PC-3 (cell line): Measurements from ENCODE around the gene PRMT3. TPM values are rescaled to one million over a fixed set of nuclear protein-coding genes. Genes with fewer than 3 reads are reported as not detected.

Experiments
- ATAC-seq: fragments of 200-7000 bp; cut with Tn5 transposase; 2 replicates; pipeline ENCODE4 v1.9.1; 2020; ENCODE audit warnings: mild to moderate bottlenecking, moderate library complexity
- BruUV-seq: library from RNA; stranded (reverse); fragments of 400-500 nt; replicated peaks from 2 replicates; lab custom pipeline; 2021; lab: Mats Ljungman, UMichigan
- CTCF ChIA-PET: fragments of 300-600 bp; sonication (Branson Sonifier 250); formaldehyde crosslinking; loops from one replicate; lab custom pipeline; 2022; ENCODE audit warnings: antibody characterized with exemption; lab: Charles Lee
- POLR2A ChIA-PET: fragments of 300-600 bp; sonication (Branson Sonifier 250); formaldehyde crosslinking; loops from one replicate; lab custom pipeline; 2022; ENCODE audit warnings: antibody characterized with exemption; ENCODE audit not compliant: unreplicated experiment; lab: Charles Lee
- DNase-seq: peaks from one replicate; pipeline ENCODE4 v3.0.0-alpha.2; 2015
- H2AFZ ChIP-seq: fragments of 300-600 bp; sonication (generic); 2 replicates; pipeline ENCODE4 v1.6.0; 2016; ENCODE audit warnings: antibody characterized with exemption, low read length
- H3F3A ChIP-seq: fragments of 300-600 bp; sonication (generic); one replicate; pipeline ENCODE4 v1.6.0; 2017; ENCODE audit warnings: antibody characterized with exemption, low read length, control low read depth, mild to moderate bottlenecking; ENCODE audit not compliant: unreplicated experiment
- H3K27ac ChIP-seq: fragments of 300-600 bp; sonication (generic); 2 replicates; pipeline ENCODE4 v1.5.1; 2016; ENCODE audit warnings: mild to moderate bottlenecking, low read length
- H3K27me3 ChIP-seq: fragments of 300-600 bp; sonication (generic); 2 replicates; pipeline ENCODE4 v1.6.1; 2016; ENCODE audit warnings: low read length, mixed read lengths
- H3K36me3 ChIP-seq: fragments of 300-600 bp; sonication (generic); 2 replicates; pipeline ENCODE4 v1.6.1; 2016; ENCODE audit warnings: low read depth, mixed run types, low read length, mixed read lengths
- H3K4me1 ChIP-seq: fragments of 300-600 bp; sonication (generic); 2 replicates; pipeline ENCODE4 v1.5.1; 2016; ENCODE audit warnings: low read length; ENCODE audit not compliant: insufficient read depth
- H3K4me2 ChIP-seq: fragments of 300-600 bp; sonication (generic); 2 replicates; pipeline ENCODE4 v1.6.0; 2016; ENCODE audit warnings: low read length
- H3K4me3 ChIP-seq: fragments of 300-600 bp; sonication (generic); 2 replicates; pipeline ENCODE4 v1.5.1; 2016; ENCODE audit warnings: mild to moderate bottlenecking, low read length, mixed read lengths
- H3K79me2 ChIP-seq: fragments of 300-600 bp; sonication (generic); 2 replicates; pipeline ENCODE4 v1.6.1; 2017; ENCODE audit warnings: low read length, mixed read lengths
- H3K9ac ChIP-seq: fragments of 300-600 bp; sonication (generic); 2 replicates; pipeline ENCODE4 v1.6.0; 2016; ENCODE audit warnings: mild to moderate bottlenecking, low read length
- H3K9me2 ChIP-seq: fragments of 300-600 bp; sonication (generic); replicated peaks from 2 replicates; pipeline ENCODE4 v1.6.1; 2016; ENCODE audit warnings: mixed run types, low read length, mixed read lengths
- H3K9me3 ChIP-seq: fragments of 300-600 bp; sonication (generic); 2 replicates; pipeline ENCODE4 v1.6.1; 2016; ENCODE audit warnings: low read length, mixed read lengths
- H4K20me1 ChIP-seq: fragments of 300-600 bp; sonication (generic); 2 replicates; pipeline ENCODE4 v1.6.1; 2016; ENCODE audit warnings: low read length, mixed read lengths
- EZH2 ChIP-seq: fragments of 300-600 bp; sonication (generic); IDR thresholded peaks from one replicate; pipeline ENCODE4 v1.6.1; 2017; ENCODE audit warnings: antibody characterized with exemption, mild to moderate bottlenecking, low read length; ENCODE audit not compliant: unreplicated experiment
- EZH2phosphoT487 ChIP-seq: fragments of 300-600 bp; sonication (generic); IDR thresholded peaks from 2 replicates; pipeline ENCODE4 v1.6.1; 2018; ENCODE audit warnings: mild to moderate bottlenecking, antibody characterized with exemption, low read length, borderline replicate concordance
- intact Hi-C: fragments of 100-400 bp; cut with micrococcal nuclease; formaldehyde crosslinking; loops from 2 replicates; pipeline ENCODE4 v1.9.0; 2023
- total RNA-seq: library from RNA; depleted of rRNA; stranded (reverse); fragments of >200 nt; gene quantifications from 2 replicates; pipeline ENCODE4 v1.2.3, GENCODE V29; 2014
- TF ChIP-seq, protein P1 (sequence below): fragments of 300-600 bp; sonication (generic); conservative IDR thresholded peaks from 2 replicates; pipeline ENCODE4 v1.5.1; 2017; ENCODE audit warnings: antibody characterized with exemption, low read depth, mild to moderate bottlenecking, low read length

The PRMT3 gene
- total RNA-seq, 1 experiment from 2014 or later: 43.7 TPM

- TF ChIP-seq EZH2phosphoT487: no peak
- TF ChIP-seq, protein P1, sequence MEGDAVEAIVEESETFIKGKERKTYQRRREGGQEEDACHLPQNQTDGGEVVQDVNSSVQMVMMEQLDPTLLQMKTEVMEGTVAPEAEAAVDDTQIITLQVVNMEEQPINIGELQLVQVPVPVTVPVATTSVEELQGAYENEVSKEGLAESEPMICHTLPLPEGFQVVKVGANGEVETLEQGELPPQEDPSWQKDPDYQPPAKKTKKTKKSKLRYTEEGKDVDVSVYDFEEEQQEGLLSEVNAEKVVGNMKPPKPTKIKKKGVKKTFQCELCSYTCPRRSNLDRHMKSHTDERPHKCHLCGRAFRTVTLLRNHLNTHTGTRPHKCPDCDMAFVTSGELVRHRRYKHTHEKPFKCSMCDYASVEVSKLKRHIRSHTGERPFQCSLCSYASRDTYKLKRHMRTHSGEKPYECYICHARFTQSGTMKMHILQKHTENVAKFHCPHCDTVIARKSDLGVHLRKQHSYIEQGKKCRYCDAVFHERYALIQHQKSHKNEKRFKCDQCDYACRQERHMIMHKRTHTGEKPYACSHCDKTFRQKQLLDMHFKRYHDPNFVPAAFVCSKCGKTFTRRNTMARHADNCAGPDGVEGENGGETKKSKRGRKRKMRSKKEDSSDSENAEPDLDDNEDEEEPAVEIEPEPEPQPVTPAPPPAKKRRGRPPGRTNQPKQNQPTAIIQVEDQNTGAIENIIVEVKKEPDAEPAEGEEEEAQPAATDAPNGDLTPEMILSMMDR: no peak
- no peak for TF ChIP-seq EZH2
- H3K27me3 ChIP-seq: no peaks in the 10 kb centered on the region
- H3K9ac ChIP-seq: no peak overlapping the region
- no peak overlapping the region for H3K27ac ChIP-seq
- DNase-seq (no peak), ATAC-seq (no peak)
- ChIA-PET POLR2A (interaction anchor here (0.6 kb wide), 1 partner anchor 120 kb away, joined by 4 read pairs; no protein-coding TSS in a partner anchor), CTCF (no interaction called here)
- no peaks in the 10 kb centered on the region for H3K9me3 ChIP-seq
- no peak overlapping the region for H3K4me2 ChIP-seq
- H3K4me3 ChIP-seq: no peak overlapping the region
- H3K4me1 ChIP-seq: no peaks in the 10 kb centered on the region
- H4K20me1 ChIP-seq: no peaks in the 10 kb centered on the region
- peaks cover 3% of the 10 kb centered on the region; the same call in 1 of the 2 replicates for H3K36me3 ChIP-seq
- no peaks in the 10 kb centered on the region for H3F3A ChIP-seq
- no peaks in the 10 kb centered on the region for H3K79me2 ChIP-seq
- no peak overlapping the region for H2AFZ ChIP-seq
- H3K9me2 ChIP-seq: no peaks in the 10 kb centered on the region
- intact Hi-C loops: no loop called here
- BruUV-seq: no TSS peak
Measured at GRCh38 chr11:20488352-20488751, 100.8 kb downstream of the PRMT3 start.

- no peak overlapping the region for H3K4me2 ChIP-seq
- H3K79me2 ChIP-seq: no peaks in the 10 kb centered on the region
- H3K9me2 ChIP-seq: no peaks in the 10 kb centered on the region
- H3F3A ChIP-seq: no peaks in the 10 kb centered on the region
- no peaks in the 10 kb centered on the region for H3K27me3 ChIP-seq
- H3K4me1 ChIP-seq: no peaks in the 10 kb centered on the region
- H3K9ac ChIP-seq: no peak overlapping the region
- CTCF ChIA-PET: no interaction called here
- ATAC-seq (no peak), DNase-seq (no peak)
- no peaks in the 10 kb centered on the region; the same call in 1 of the 2 replicates for H3K36me3 ChIP-seq
- no peaks in the 10 kb centered on the region for H4K20me1 ChIP-seq
- no peaks in the 10 kb centered on the region for H3K9me3 ChIP-seq
- no peak overlapping the region for H2AFZ ChIP-seq
- TF ChIP-seq EZH2phosphoT487 (no peak), EZH2 (no peak)
- TF ChIP-seq, protein P1: no peak
- no peak overlapping the region for H3K27ac ChIP-seq
- intact Hi-C loops: no loop called here
- H3K4me3 ChIP-seq: no peak overlapping the region
- POLR2A ChIA-PET: no interaction called here
- BruUV-seq: no TSS peak
Measured at GRCh38 chr11:20489948-20490347, 102.4 kb downstream of the PRMT3 start.

GRCh38 chr11:20493340-20493739 lies 105.8 kb downstream of the PRMT3 start:
- Histone ChIP-seq H3K36me3 (no peaks in the 10 kb centered on the region; the same call in 1 of the 2 replicates), H3K4me3 (no peak overlapping the region), H3K27me3 (no peaks in the 10 kb centered on the region), H3K4me1 (no peaks in the 10 kb centered on the region), H3K4me2 (no peak overlapping the region), H3K9me2 (no peaks in the 10 kb centered on the region), H3K27ac (no peak overlapping the region), H3F3A (no peaks in the 10 kb centered on the region), H3K9ac (no peak overlapping the region), H4K20me1 (no peaks in the 10 kb centered on the region), H3K79me2 (no peaks in the 10 kb centered on the region), H3K9me3 (no peaks in the 10 kb centered on the region), H2AFZ (no peak overlapping the region)
- DNase-seq (no peak), ATAC-seq (no peak)
- POLR2A ChIA-PET: no interaction called here
- CTCF ChIA-PET: no interaction called here
- TF ChIP-seq EZH2 (no peak), EZH2phosphoT487 (no peak)
- TF ChIP-seq, protein P1: no peak
- intact Hi-C loops: no loop called here
- no TSS peak for BruUV-seq
